GM23338 (cell line): Measurements from ENCODE around the gene FRK. TPM values are rescaled to one million over a fixed set of nuclear protein-coding genes. Genes with fewer than 3 reads are reported as not detected.

Experiments used
- ATAC-seq: fragments of 200-7000 bp; cut with Tn5 transposase; 3 replicates; pipeline ENCODE4 v1.9.1; 2020
- DNase-seq: peaks from one replicate; pipeline ENCODE4 v3.0.0-alpha.2; 2015; ENCODE audit warnings: low spot score
- H2AFZ ChIP-seq: fragments of 200-600 bp; sonication (generic); 2 replicates; pipeline ENCODE4 v1.8.0; 2016; ENCODE audit warnings: antibody characterized with exemption, mild to moderate bottlenecking, moderate library complexity
- H3F3A ChIP-seq: fragments of 200-600 bp; sonication (generic); replicated peaks from 2 replicates; pipeline ENCODE4 v1.8.0; 2017; ENCODE audit warnings: antibody characterized with exemption, mixed run types, low read depth
- H3K27ac ChIP-seq: fragments of 200-600 bp; sonication (generic); 2 replicates; pipeline ENCODE4 v1.6.1; 2016; ENCODE audit warnings: low read depth
- H3K27me3 ChIP-seq: fragments of 200-600 bp; sonication (generic); 2 replicates; pipeline ENCODE4 v1.8.0; 2016; ENCODE audit warnings: mild to moderate bottlenecking, mixed run types, moderate library complexity; ENCODE audit not compliant: insufficient read depth
- H3K36me3 ChIP-seq: fragments of 200-600 bp; sonication (generic); 2 replicates; pipeline ENCODE4 v1.8.0; 2016; ENCODE audit warnings: mild to moderate bottlenecking; ENCODE audit not compliant: insufficient read depth
- H3K4me1 ChIP-seq: fragments of 200-600 bp; sonication (generic); 2 replicates; pipeline ENCODE4 v1.8.0; 2016; ENCODE audit warnings: mild to moderate bottlenecking, moderate library complexity; ENCODE audit not compliant: insufficient read depth
- H3K4me2 ChIP-seq: fragments of 200-600 bp; sonication (generic); 2 replicates; pipeline ENCODE4 v1.7.1; 2017; ENCODE audit warnings: mixed run types
- H3K4me3 ChIP-seq: fragments of 200-600 bp; sonication (generic); 2 replicates; pipeline ENCODE4 v1.6.1; 2016; ENCODE audit warnings: mixed run types
- H3K79me2 ChIP-seq: fragments of 200-600 bp; sonication (generic); replicated peaks from 2 replicates; pipeline ENCODE4 v1.8.0; 2017; ENCODE audit warnings: mild to moderate bottlenecking; ENCODE audit not compliant: insufficient read depth
- H3K9me2 ChIP-seq: fragments of 200-600 bp; sonication (generic); 2 replicates; pipeline ENCODE4 v1.8.0; 2017; ENCODE audit not compliant: insufficient read depth
- H4K20me1 ChIP-seq: fragments of 200-600 bp; sonication (generic); replicated peaks from 2 replicates; pipeline ENCODE4 v1.8.0; 2017; ENCODE audit warnings: mild to moderate bottlenecking; ENCODE audit not compliant: insufficient read depth
- H3K27ac Mint-ChIP-seq: 2 replicates; pipeline ENCODE4 v1.8.0; 2020; ENCODE audit warnings: inconsistent platforms, mild to moderate bottlenecking, moderate library complexity, mixed read lengths
- H3K27me3 Mint-ChIP-seq: 3 replicates; pipeline ENCODE4 v1.8.0; 2022; ENCODE audit warnings: low read depth, mild to moderate bottlenecking, moderate library complexity, mixed read lengths, inconsistent platforms; ENCODE audit not compliant: insufficient read depth, poor library complexity
- H3K36me3 Mint-ChIP-seq: 3 replicates; pipeline ENCODE4 v1.8.0; 2021; ENCODE audit warnings: low read depth, mild to moderate bottlenecking, inconsistent platforms, moderate library complexity, mixed read lengths
- H3K4me1 Mint-ChIP-seq: 3 replicates; pipeline ENCODE4 v1.8.0; 2020; ENCODE audit warnings: mild to moderate bottlenecking, inconsistent platforms, mixed read lengths
- H3K4me3 Mint-ChIP-seq: 3 replicates; pipeline ENCODE4 v1.8.0; 2021; ENCODE audit warnings: moderate library complexity, mild to moderate bottlenecking, inconsistent platforms, mixed read lengths
- H3K9me3 Mint-ChIP-seq: 3 replicates; pipeline ENCODE4 v1.8.0; 2020; ENCODE audit warnings: moderate library complexity, mild to moderate bottlenecking, inconsistent platforms, mixed read lengths
- CREB1 ChIP-seq: fragments of 250-450 bp; sonication (Bioruptor Pico); IDR thresholded peaks from 2 replicates; pipeline ENCODE4 v1.5.0; 2020; ENCODE audit warnings: low read depth, mild to moderate bottlenecking, moderate library complexity
- CTCF ChIP-seq, 2 experiments: fragments of 200-600 bp in 1 of 2; sonication (generic) in 1 of 2; conservative IDR thresholded peaks; 2 replicates each; pipeline versions ENCODE4 v1.5.1 to v1.6.1; 2016 to 2017; ENCODE audit warnings: antibody characterized with exemption in 2 of 2, low read depth in 2 of 2, mild to moderate bottlenecking in 2 of 2, moderate library complexity in 1 of 2
- EZH2 ChIP-seq: fragments of 200-600 bp; sonication (generic); IDR thresholded peaks from one replicate; pipeline ENCODE4 v1.8.0; 2017; ENCODE audit warnings: antibody characterized with exemption, mild to moderate bottlenecking, low read depth; ENCODE audit not compliant: unreplicated experiment
- EZH2phosphoT487 ChIP-seq: fragments of 200-600 bp; sonication (generic); IDR thresholded peaks from one replicate; pipeline ENCODE4 v1.8.1; 2018; ENCODE audit warnings: antibody characterized with exemption; ENCODE audit not compliant: unreplicated experiment
- JUNB ChIP-seq: IDR thresholded peaks from one replicate; pipeline ENCODE4 v1.6.1; 2016; ENCODE audit warnings: antibody characterized with exemption; ENCODE audit not compliant: unreplicated experiment
- NANOG ChIP-seq: IDR thresholded peaks from 2 replicates; pipeline ENCODE4 v1.6.1; 2016; ENCODE audit warnings: antibody characterized with exemption, borderline replicate concordance
- POLR2AphosphoS5 ChIP-seq: IDR thresholded peaks from 2 replicates; pipeline ENCODE4 v1.6.1; 2016; ENCODE audit warnings: antibody characterized with exemption, low read depth
- STAT1 ChIP-seq: IDR thresholded peaks from one replicate; pipeline ENCODE4 v1.6.1; 2016; ENCODE audit warnings: antibody characterized with exemption; ENCODE audit not compliant: unreplicated experiment
- ZNF114 ChIP-seq: fragments of 250-450 bp; sonication (Bioruptor Pico); IDR thresholded peaks from 2 replicates; pipeline ENCODE4 v1.5.0; 2020; ENCODE audit warnings: mild to moderate bottlenecking, moderate library complexity
- ZNF331 ChIP-seq: fragments of 250-450 bp; sonication (Bioruptor Pico); IDR thresholded peaks from 2 replicates; pipeline ENCODE4 v1.5.0; 2020; ENCODE audit warnings: low read depth, mild to moderate bottlenecking, moderate library complexity
- polyA plus RNA-seq: library from polyadenylated mRNA; unstranded; fragments of >200 nt; fragmentation: Nextera tagmentation; extraction: Ambion mirVana; gene quantifications from 2 replicates; pipeline ENCODE4 v1.2.1, GENCODE V29; 2016
- total RNA-seq: library from RNA; depleted of rRNA; stranded (reverse); fragments of >200 nt; shearing (Covaris generic); gene quantifications from 2 replicates; pipeline ENCODE4 v1.2.3, GENCODE V29; 2014
- TF ChIP-seq, protein P1 (sequence below): fragments of 250-450 bp; sonication (Bioruptor Pico); IDR thresholded peaks from 2 replicates; pipeline ENCODE4 v1.5.0; 2020; ENCODE audit warnings: mild to moderate bottlenecking, moderate library complexity
- TF ChIP-seq, protein P2 (sequence below): IDR thresholded peaks from 2 replicates; pipeline ENCODE4 v1.6.1; 2016; ENCODE audit warnings: antibody characterized with exemption
- TF ChIP-seq, protein P3 (sequence below): IDR thresholded peaks from one replicate; pipeline ENCODE4 v1.6.1; 2018; ENCODE audit warnings: antibody characterized with exemption; ENCODE audit not compliant: unreplicated experiment

Gene FRK
- total and polyA plus RNA-seq, 2 experiments from 2014 or later = 0.06 to 0.24 TPM

DNA sequence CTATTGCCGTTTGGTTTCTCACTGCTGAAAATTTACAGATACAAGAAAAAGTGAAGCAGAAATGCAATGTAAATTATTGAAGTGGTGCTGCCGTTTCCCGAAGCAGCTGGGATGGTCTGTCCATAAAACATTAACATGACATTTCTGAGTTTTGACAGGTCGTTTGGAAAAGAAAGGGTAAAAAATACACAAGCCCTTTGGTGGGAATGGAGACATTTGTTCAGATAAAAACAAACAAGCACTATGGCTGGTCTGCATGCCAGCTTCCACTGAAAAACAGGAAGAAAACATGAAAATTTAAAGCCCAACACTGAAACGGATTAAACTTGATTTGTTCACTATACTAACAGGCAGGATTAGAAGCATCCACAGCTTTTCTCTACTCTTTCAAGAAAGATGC lies 155.2 kb downstream of the FRK start:
- TF ChIP-seq EZH2phosphoT487 (no peak), ZNF331 (CRISPR knock-in tag) (no peak), ZNF114 (CRISPR knock-in tag) (no peak), POLR2AphosphoS5 (no peak), CTCF (conservative IDR thresholded peaks at IDR 0.05; ENCODE audit: low read depth in 2 of 2) (no peak), JUNB (no peak), STAT1 (no peak), NANOG (no peak), EZH2 (no peak), CREB1 (CRISPR knock-in tag) (no peak)
- TF ChIP-seq, protein P1, sequence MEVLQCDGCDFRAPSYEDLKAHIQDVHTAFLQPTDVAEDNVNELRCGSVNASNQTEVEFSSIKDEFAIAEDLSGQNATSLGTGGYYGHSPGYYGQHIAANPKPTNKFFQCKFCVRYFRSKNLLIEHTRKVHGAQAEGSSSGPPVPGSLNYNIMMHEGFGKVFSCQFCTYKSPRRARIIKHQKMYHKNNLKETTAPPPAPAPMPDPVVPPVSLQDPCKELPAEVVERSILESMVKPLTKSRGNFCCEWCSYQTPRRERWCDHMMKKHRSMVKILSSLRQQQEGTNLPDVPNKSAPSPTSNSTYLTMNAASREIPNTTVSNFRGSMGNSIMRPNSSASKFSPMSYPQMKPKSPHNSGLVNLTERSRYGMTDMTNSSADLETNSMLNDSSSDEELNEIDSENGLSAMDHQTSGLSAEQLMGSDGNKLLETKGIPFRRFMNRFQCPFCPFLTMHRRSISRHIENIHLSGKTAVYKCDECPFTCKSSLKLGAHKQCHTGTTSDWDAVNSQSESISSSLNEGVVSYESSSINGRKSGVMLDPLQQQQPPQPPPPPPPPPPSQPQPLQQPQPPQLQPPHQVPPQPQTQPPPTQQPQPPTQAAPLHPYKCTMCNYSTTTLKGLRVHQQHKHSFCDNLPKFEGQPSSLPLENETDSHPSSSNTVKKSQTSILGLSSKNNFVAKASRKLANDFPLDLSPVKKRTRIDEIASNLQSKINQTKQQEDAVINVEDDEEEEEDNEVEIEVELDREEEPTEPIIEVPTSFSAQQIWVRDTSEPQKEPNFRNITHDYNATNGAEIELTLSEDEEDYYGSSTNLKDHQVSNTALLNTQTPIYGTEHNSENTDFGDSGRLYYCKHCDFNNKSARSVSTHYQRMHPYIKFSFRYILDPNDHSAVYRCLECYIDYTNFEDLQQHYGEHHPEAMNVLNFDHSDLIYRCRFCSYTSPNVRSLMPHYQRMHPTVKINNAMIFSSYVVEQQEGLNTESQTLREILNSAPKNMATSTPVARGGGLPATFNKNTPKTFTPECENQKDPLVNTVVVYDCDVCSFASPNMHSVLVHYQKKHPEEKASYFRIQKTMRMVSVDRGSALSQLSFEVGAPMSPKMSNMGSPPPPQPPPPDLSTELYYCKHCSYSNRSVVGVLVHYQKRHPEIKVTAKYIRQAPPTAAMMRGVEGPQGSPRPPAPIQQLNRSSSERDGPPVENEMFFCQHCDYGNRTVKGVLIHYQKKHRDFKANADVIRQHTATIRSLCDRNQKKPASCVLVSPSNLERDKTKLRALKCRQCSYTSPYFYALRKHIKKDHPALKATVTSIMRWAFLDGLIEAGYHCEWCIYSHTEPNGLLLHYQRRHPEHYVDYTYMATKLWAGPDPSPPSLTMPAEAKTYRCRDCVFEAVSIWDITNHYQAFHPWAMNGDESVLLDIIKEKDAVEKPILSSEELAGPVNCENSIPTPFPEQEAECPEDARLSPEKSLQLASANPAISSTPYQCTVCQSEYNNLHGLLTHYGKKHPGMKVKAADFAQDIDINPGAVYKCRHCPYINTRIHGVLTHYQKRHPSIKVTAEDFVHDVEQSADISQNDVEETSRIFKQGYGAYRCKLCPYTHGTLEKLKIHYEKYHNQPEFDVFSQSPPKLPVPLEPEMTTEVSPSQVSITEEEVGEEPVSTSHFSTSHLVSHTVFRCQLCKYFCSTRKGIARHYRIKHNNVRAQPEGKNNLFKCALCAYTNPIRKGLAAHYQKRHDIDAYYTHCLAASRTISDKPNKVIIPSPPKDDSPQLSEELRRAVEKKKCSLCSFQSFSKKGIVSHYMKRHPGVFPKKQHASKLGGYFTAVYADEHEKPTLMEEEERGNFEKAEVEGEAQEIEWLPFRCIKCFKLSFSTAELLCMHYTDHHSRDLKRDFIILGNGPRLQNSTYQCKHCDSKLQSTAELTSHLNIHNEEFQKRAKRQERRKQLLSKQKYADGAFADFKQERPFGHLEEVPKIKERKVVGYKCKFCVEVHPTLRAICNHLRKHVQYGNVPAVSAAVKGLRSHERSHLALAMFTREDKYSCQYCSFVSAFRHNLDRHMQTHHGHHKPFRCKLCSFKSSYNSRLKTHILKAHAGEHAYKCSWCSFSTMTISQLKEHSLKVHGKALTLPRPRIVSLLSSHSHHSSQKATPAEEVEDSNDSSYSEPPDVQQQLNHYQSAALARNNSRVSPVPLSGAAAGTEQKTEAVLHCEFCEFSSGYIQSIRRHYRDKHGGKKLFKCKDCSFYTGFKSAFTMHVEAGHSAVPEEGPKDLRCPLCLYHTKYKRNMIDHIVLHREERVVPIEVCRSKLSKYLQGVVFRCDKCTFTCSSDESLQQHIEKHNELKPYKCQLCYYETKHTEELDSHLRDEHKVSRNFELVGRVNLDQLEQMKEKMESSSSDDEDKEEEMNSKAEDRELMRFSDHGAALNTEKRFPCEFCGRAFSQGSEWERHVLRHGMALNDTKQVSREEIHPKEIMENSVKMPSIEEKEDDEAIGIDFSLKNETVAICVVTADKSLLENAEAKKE = no peak
- TF ChIP-seq, protein P2, sequence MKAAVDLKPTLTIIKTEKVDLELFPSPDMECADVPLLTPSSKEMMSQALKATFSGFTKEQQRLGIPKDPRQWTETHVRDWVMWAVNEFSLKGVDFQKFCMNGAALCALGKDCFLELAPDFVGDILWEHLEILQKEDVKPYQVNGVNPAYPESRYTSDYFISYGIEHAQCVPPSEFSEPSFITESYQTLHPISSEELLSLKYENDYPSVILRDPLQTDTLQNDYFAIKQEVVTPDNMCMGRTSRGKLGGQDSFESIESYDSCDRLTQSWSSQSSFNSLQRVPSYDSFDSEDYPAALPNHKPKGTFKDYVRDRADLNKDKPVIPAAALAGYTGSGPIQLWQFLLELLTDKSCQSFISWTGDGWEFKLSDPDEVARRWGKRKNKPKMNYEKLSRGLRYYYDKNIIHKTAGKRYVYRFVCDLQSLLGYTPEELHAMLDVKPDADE = no peak
- TF ChIP-seq, protein P3, sequence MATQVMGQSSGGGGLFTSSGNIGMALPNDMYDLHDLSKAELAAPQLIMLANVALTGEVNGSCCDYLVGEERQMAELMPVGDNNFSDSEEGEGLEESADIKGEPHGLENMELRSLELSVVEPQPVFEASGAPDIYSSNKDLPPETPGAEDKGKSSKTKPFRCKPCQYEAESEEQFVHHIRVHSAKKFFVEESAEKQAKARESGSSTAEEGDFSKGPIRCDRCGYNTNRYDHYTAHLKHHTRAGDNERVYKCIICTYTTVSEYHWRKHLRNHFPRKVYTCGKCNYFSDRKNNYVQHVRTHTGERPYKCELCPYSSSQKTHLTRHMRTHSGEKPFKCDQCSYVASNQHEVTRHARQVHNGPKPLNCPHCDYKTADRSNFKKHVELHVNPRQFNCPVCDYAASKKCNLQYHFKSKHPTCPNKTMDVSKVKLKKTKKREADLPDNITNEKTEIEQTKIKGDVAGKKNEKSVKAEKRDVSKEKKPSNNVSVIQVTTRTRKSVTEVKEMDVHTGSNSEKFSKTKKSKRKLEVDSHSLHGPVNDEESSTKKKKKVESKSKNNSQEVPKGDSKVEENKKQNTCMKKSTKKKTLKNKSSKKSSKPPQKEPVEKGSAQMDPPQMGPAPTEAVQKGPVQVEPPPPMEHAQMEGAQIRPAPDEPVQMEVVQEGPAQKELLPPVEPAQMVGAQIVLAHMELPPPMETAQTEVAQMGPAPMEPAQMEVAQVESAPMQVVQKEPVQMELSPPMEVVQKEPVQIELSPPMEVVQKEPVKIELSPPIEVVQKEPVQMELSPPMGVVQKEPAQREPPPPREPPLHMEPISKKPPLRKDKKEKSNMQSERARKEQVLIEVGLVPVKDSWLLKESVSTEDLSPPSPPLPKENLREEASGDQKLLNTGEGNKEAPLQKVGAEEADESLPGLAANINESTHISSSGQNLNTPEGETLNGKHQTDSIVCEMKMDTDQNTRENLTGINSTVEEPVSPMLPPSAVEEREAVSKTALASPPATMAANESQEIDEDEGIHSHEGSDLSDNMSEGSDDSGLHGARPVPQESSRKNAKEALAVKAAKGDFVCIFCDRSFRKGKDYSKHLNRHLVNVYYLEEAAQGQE = no peak
- Histone ChIP-seq H3K4me1 (no peaks in the 10 kb centered on the region), H3K4me3 (no peak overlapping the region), H3K79me2 (no peaks in the 10 kb centered on the region), H3K9me2 (no peaks in the 10 kb centered on the region), H3K27ac (no peak overlapping the region), H2AFZ (no peak overlapping the region), H3F3A (no peaks in the 10 kb centered on the region), H4K20me1 (no peaks in the 10 kb centered on the region), H3K36me3 (no peaks in the 10 kb centered on the region), H3K4me2 (no peak overlapping the region), H3K27me3 (no peaks in the 10 kb centered on the region)
- Mint-ChIP-seq H3K27me3 (peaks cover 4% of the 10 kb centered on the region), H3K27ac (no peak overlapping the region), H3K4me1 (0 out of 3 replicates have a peak, but pooled peaks cover 2% of the 10 kb centered on the region), H3K36me3 (no peaks in the 10 kb centered on the region), H3K4me3 (no peak overlapping the region), H3K9me3 (no peaks in the 10 kb centered on the region)
- ATAC-seq = no peak
- no peak for DNase-seq
